K562 (cell line): ENCODE results near the gene GDF7. TPM values are rescaled to one million over a fixed set of nuclear protein-coding genes. Genes with fewer than 3 reads are reported as not detected.

ENCODE experiments used
- AFF1 ChIP-seq, 2 experiments: fragments of 450-650 bp; IDR thresholded peaks; 2 replicates each; pipeline ENCODE4 v1.6.1; 2018; ENCODE audit warnings: mild to moderate bottlenecking in 2 of 2, low read depth in 1 of 2; ENCODE audit not compliant: partially characterized antibody in 2 of 2
- DMBX1 ChIP-seq: fragments of 250-450 bp; sonication (Bioruptor Pico); IDR thresholded peaks from 2 replicates; pipeline ENCODE4 v1.8.0; 2022; ENCODE audit warnings: inconsistent platforms, mild to moderate bottlenecking, moderate library complexity, borderline replicate concordance
- EZH2 ChIP-seq: IDR thresholded peaks from 2 replicates; pipeline ENCODE4 v1.6.1; 2012; ENCODE audit warnings: low read depth, mild to moderate bottlenecking, inconsistent platforms, low read length, borderline replicate concordance
- FOXA3 ChIP-seq, 2 experiments: fragments of 450-650 bp in 1 of 2; sonication (generic) in 1 of 2; formaldehyde crosslinking; IDR thresholded peaks in 1 of 2; conservative IDR thresholded peaks in 1 of 2; 2 replicates each; pipeline versions ENCODE4 v1.4.0 to v1.8.0; 2020 to 2022; ENCODE audit warnings: mild to moderate bottlenecking in 2 of 2, missing genetic modification reagents in 1 of 2
- PCBP1 ChIP-seq: fragments of 200-400 bp; formaldehyde crosslinking; IDR thresholded peaks from 2 replicates; pipeline ENCODE4 v1.6.1; 2018; ENCODE audit warnings: mild to moderate bottlenecking, low read depth, low read length; ENCODE audit not compliant: poor library complexity, severe bottlenecking
- PURB ChIP-seq: sonication (generic); formaldehyde crosslinking; IDR thresholded peaks from 2 replicates; pipeline ENCODE4 v1.9.0; 2021; ENCODE audit warnings: low read depth, mild to moderate bottlenecking, missing genetic modification reagents
- SMARCC2 ChIP-seq: fragments of 450-650 bp; IDR thresholded peaks from 2 replicates; pipeline ENCODE4 v1.6.1; 2017; ENCODE audit warnings: antibody characterized with exemption, moderate library complexity, mild to moderate bottlenecking, low read depth
- SNAPC5 ChIP-seq: fragments of 250-450 bp; sonication (Bioruptor Pico); IDR thresholded peaks from 2 replicates; pipeline ENCODE4 v1.8.0; 2021; ENCODE audit warnings: moderate library complexity, mild to moderate bottlenecking, inconsistent platforms
- SRF ChIP-seq, 2 experiments: fragments of 250-450, 450-650 bp in 1 of 2; sonication (Bioruptor Pico) in 1 of 2; sonication (generic) in 1 of 2; formaldehyde crosslinking; IDR thresholded peaks; 2 replicates each; pipeline versions ENCODE4 v1.5.0 to v1.5.1; 2020 to 2022; ENCODE audit warnings: mild to moderate bottlenecking in 1 of 2, missing genetic modification reagents in 1 of 2
- ZBTB1 ChIP-seq: sonication (generic); formaldehyde crosslinking; IDR thresholded peaks from 2 replicates; pipeline ENCODE4 v1.8.1; 2023; ENCODE audit warnings: missing genetic modification reagents, low read depth, mild to moderate bottlenecking, borderline replicate concordance
- ZFX ChIP-seq: sonication (generic); formaldehyde crosslinking; IDR thresholded peaks from 2 replicates; pipeline ENCODE4 v1.8.0; 2022; ENCODE audit warnings: mild to moderate bottlenecking, missing genetic modification reagents, moderate library complexity
- ZNF384 ChIP-seq: IDR thresholded peaks from 2 replicates; pipeline ENCODE4 v1.6.1; 2012; ENCODE audit warnings: low read depth, low read length, improper control_type of control experiment
- ZNF444 ChIP-seq: fragments of 250-450 bp; sonication (Bioruptor Pico); IDR thresholded peaks from 2 replicates; pipeline ENCODE4 v1.4.0; 2020; ENCODE audit warnings: mild to moderate bottlenecking, moderate library complexity
- polyA plus RNA-seq, 8 experiments: library from polyadenylated mRNA; depleted of rRNA in 4 of 8; stranded (reverse) in 5 of 8; unstranded in 3 of 8; fragments of >200 nt; fragmentation: Nextera tagmentation in 2 of 8; fragmentation: Illumina TruSeq in 1 of 8; extraction: Ambion mirVana in 2 of 8; extraction: Trizol in 1 of 8; gene quantifications; 2 replicates each; pipeline versions ENCODE4 v1.2.1 to v1.2.3, GENCODE V29; 2011 to 2014; ENCODE audit warnings: inconsistent platforms in 1 of 8, missing spikeins in 1 of 8
- total RNA-seq, 7 experiments: library from RNA; depleted of rRNA in 6 of 7; stranded (reverse); fragments of >200 nt in 6 of 7; fragmentation: Illumina TruSeq in 2 of 7; extraction: Trizol in 2 of 7; gene quantifications; 2 replicates each; pipeline versions ENCODE4 v1.2.1 to v1.2.3, GENCODE V29; 2011 to 2021; ENCODE audit warnings: low replicate concordance in 1 of 7
- TF ChIP-seq, protein P1 (sequence below), 2 experiments: IDR thresholded peaks; 2 replicates each; pipeline ENCODE4 v1.6.1; 2011; ENCODE audit warnings: borderline replicate concordance in 1 of 2, control low read depth in 1 of 2, low read depth in 1 of 2, low read length in 1 of 2, mild to moderate bottlenecking in 1 of 2, mixed read lengths in 1 of 2, moderate library complexity in 1 of 2; ENCODE audit not compliant: insufficient read depth in 1 of 2, insufficient read length in 1 of 2, poor library complexity in 1 of 2, severe bottlenecking in 1 of 2; ENCODE audit errors: extremely low read depth in 1 of 2

GDF7 gene
- total and polyA plus RNA-seq, 9 of the 15 experiments (the other 6 are each of a cell fraction or from before 2014, with no cell fraction given) = 0.01 TPM; not detected in 7

DNA sequence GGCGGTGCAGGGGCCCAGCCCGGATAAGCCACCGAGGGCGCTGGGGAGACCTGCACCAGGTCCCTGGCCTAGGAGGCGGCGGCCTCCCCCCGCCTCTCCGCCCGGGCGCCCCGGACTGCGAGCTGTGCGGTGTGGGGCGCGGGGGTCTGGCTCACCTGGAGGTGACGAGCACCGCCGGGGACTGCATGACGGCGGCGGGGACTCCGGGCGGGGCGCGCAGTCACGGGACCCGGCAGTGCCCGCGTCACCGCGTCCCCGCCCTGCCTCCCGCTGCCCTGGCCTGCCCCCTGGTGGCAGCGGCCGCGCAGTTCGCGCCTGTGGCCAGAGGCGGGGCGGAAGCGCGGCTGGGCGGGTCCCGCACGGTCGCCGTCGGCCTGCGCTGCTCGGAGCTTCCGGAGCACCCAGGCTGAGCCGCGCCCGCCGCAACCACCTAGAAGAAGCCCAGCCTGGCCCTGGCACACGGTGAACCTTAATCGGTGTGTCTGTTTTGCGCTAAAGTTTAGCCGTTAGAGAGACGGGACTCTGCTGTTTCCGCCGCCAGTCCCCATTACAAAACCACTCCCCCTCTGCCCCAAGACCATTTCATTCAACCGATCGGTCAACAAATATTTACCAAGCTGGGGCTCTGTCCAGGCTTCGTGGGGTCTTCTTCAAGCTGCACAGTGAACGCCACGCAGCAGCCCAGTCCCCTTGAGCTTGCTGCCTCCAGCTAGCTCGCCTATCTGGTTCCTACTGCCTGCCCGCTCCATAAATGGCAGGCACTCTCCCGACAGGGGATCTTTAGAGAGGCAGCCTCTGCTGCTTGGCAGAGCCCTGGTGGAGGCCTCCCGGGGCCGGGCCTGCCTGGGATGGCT lies 15.8 kb upstream of the GDF7 start, which contains the start of gene HS1BP3 (continued):
- TF ChIP-seq EZH2 (no peak), AFF1 (IDR thresholded peaks at IDR 0.05; ENCODE audit: low read depth in 1 of 2, partially characterized antibody in 2 of 2) (no peak), PCBP1 (no peak), SNAPC5 (CRISPR knock-in tag) (no peak), SMARCC2 (no peak; the same call in 1 of the 2 replicates), DMBX1 (CRISPR knock-in tag) (no peak), PURB (CRISPR knock-in tag) (no peak), FOXA3 (CRISPR knock-in tag; conservative IDR thresholded peaks at IDR 0.05 in 1 of 2, IDR thresholded peaks at IDR 0.05 in 1 of 2) (no peak), ZNF384 (peak; percentile 49; the same call in 1 of the 2 replicates), ZNF444 (CRISPR knock-in tag) (no peak), ZBTB1 (CRISPR knock-in tag) (no peak), ZFX (CRISPR knock-in tag) (peak; percentile 80), SRF (CRISPR knock-in tag; IDR thresholded peaks at IDR 0.05) (peak in 1 of 2 experiments; percentile 72; a peak in 1 of 4 replicates)
- TF ChIP-seq, protein P1, sequence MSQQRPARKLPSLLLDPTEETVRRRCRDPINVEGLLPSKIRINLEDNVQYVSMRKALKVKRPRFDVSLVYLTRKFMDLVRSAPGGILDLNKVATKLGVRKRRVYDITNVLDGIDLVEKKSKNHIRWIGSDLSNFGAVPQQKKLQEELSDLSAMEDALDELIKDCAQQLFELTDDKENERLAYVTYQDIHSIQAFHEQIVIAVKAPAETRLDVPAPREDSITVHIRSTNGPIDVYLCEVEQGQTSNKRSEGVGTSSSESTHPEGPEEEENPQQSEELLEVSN (IDR thresholded peaks at IDR 0.05; ENCODE audit: borderline replicate concordance in 1 of 2, extremely low read depth in 1 of 2, insufficient read depth in 1 of 2, insufficient read length in 1 of 2, low read depth in 1 of 2, low read length in 1 of 2, poor library complexity in 1 of 2, severe bottlenecking in 1 of 2) = peak; percentile 66 to 74
